Mammary epithelial cell (primary cell): ENCODE results near the gene GPER1.

ENCODE experiments used
- CTCF ChIP-seq, 2 donors: IDR thresholded peaks in 1 of 2; conservative IDR thresholded peaks in 1 of 2; 2 replicates each; pipeline ENCODE4 v1.5.1; 2011 to 2012; ENCODE audit warnings: inconsistent platforms in 2 of 2, low read length in 2 of 2, mild to moderate bottlenecking in 2 of 2, control low read depth in 1 of 2, low read depth in 1 of 2; ENCODE audit not compliant: insufficient read depth in 1 of 2; ENCODE audit errors: extremely low read depth in 1 of 2
- EZH2 ChIP-seq: IDR thresholded peaks from 2 replicates; pipeline ENCODE4 v1.6.1; 2012; ENCODE audit warnings: low read length, inconsistent platforms, borderline replicate concordance

GRCh38 chr7:1054438-1054837 lies 33.5 kb upstream of the GPER1 start:
- TF ChIP-seq CTCF (conservative IDR thresholded peaks at IDR 0.05 in 1 of 2, IDR thresholded peaks at IDR 0.05 in 1 of 2; ENCODE audit: extremely low read depth in 1 of 2, insufficient read depth in 1 of 2, low read depth in 1 of 2, low read length in 2 of 2): no peak
- TF ChIP-seq EZH2: no peak
